Measurements from ENCODE around the gene LMNB1. TPM values are rescaled to one million over a fixed set of nuclear protein-coding genes. Genes with fewer than 3 reads are reported as not detected.
A peak's percentile ranks its signal among the peaks of the same experiment; 100 is the strongest.
"Not testable (repeated sequence)": the region's sequence is repeated elsewhere in the genome, so short reads cannot be mapped to it uniquely, and the experiment has no call there.

Gene LMNB1
- polyA plus RNA-seq, 1 donor from 2014 or later: 8.4 TPM

- Mint-ChIP-seq H3K4me1 (peaks cover 0 to 6% (median 0%) of the 10 kb centered on the region in 3 donors), H3K9me3 (no peaks in the 10 kb centered on the region), H3K4me3 (no peak overlapping the region), H3K27me3 (no peaks in the 10 kb centered on the region), H3K36me3 (peaks cover 10% of the 10 kb centered on the region), H3K27ac (peak overlapping the region in 1 of 3 donors; percentile 29)
These were observed 54.2 kb downstream of the LMNB1 start for GRCh38 chr5:126831156-126831555.

GRCh38 chr5:126836778-126837177, 59.8 kb downstream of the LMNB1 start:
- no peak overlapping the region for H3K4me3 Mint-ChIP-seq
- H3K9me3 Mint-ChIP-seq: no peaks in the 10 kb centered on the region
- H3K36me3 Mint-ChIP-seq: peaks cover 6% of the 10 kb centered on the region
- no peaks in the 10 kb centered on the region for H3K27me3 Mint-ChIP-seq
- H3K4me1 Mint-ChIP-seq: peaks cover 0 to 1% (median 0%) of the 10 kb centered on the region in 3 donors
- H3K27ac Mint-ChIP-seq: no peak overlapping the region

- Mint-ChIP-seq H3K27ac (no peak overlapping the region), H3K4me3 (no peak overlapping the region), H3K27me3 (no peaks in the 10 kb centered on the region), H3K36me3 (peaks cover 6% of the 10 kb centered on the region), H3K9me3 (no peaks in the 10 kb centered on the region), H3K4me1 (peaks cover 0 to 1% (median 0%) of the 10 kb centered on the region in 3 donors)
These were observed 60.3 kb downstream of the LMNB1 start for GRCh38 chr5:126837242-126837641.

DNA sequence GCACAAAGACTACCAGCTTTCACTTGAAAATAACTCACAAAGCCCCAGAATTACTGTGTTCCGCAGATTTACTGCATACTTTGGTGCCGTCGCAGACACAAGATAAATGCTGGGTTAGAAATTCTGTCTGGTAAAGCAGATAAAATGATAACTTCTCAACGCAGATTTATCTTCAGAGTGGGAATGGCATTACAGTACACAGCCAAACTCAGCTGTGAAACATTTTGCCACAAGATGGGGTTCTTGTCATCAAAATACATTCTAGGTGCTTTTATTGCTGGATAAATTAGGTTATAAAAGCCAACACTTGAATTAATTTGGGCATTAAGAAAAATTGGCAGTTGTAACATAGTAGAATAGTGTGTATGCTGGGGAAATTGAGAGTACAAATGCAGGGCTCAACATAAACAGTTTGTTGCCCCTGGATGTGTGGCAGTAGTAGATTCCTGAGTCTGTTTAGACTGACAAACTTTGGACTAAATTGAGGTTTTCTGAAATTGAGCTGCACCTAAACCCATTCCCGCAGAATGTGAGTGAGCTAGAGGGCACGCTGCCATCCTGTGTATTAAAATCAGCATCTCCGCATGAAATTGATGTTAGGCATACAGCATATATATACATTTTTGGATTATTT, 61.1 kb downstream of the LMNB1 start:
- H3K27ac Mint-ChIP-seq: no peak overlapping the region
- peaks cover 6% of the 10 kb centered on the region for H3K36me3 Mint-ChIP-seq
- no peak overlapping the region for H3K4me3 Mint-ChIP-seq
- peaks cover 0 to 1% (median 0%) of the 10 kb centered on the region in 3 donors for H3K4me1 Mint-ChIP-seq
- H3K9me3 Mint-ChIP-seq: no peaks in the 10 kb centered on the region
- H3K27me3 Mint-ChIP-seq: no peaks in the 10 kb centered on the region

- not testable (repeated sequence) for H3K36me3 Mint-ChIP-seq, H3K9me3 Mint-ChIP-seq, H3K27ac Mint-ChIP-seq, H3K4me3 Mint-ChIP-seq, H3K4me1 Mint-ChIP-seq, H3K27me3 Mint-ChIP-seq
These were observed 62.5 kb downstream of the LMNB1 start for GRCh38 chr5:126839407-126839806.

DNA sequence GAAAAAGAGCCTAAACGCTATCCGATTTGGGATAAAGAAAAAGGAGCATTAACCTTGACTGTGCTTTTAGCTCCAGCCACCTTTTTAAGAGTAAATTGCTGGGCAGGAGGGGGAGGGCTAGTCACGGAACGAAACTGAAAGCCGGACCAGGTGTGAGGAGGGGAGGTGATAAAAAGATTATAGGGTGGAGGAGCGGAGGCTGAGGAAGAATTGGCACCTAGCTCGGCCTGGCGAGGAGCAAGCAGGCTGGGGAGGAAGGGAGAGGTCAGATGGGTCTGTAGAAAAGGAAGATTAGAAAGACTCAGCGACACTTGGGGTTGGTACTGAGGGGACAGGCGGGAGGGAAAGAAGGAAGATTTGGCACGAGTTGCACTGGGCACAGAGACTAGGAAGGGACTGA, 66.4 kb downstream of the LMNB1 start:
- H3K36me3 Mint-ChIP-seq, H3K4me3 Mint-ChIP-seq, H3K9me3 Mint-ChIP-seq, H3K27me3 Mint-ChIP-seq: not testable (repeated sequence)
- Mint-ChIP-seq H3K27ac (peak overlapping the region in 1 of 3 donors; percentile 87), H3K4me1 (peaks cover 15 to 27% (median 23%) of the 10 kb centered on the region in 3 donors)

- H3K36me3 Mint-ChIP-seq, H3K27me3 Mint-ChIP-seq, H3K9me3 Mint-ChIP-seq: not testable (repeated sequence)
- peaks cover 21 to 30% (median 23%) of the 10 kb centered on the region in 3 donors for H3K4me1 Mint-ChIP-seq
- H3K4me3 Mint-ChIP-seq: peak overlapping the region in 3 of 4 donors; percentile 48 to 83 (median 55)
- peak overlapping the region; percentile 87 to 99 (median 94) for H3K27ac Mint-ChIP-seq
These were observed 68.6 kb downstream of the LMNB1 start for GRCh38 chr5:126845470-126846070.

- H3K27ac Mint-ChIP-seq: peak overlapping the region in 1 of 3 donors; percentile 99
- peaks cover under 1% of the 10 kb centered on the region for H3K36me3 Mint-ChIP-seq
- H3K9me3 Mint-ChIP-seq: no peaks in the 10 kb centered on the region
- H3K27me3 Mint-ChIP-seq: no peaks in the 10 kb centered on the region
- H3K4me1 Mint-ChIP-seq: peaks cover 21 to 34% (median 23%) of the 10 kb centered on the region in 3 donors
- H3K4me3 Mint-ChIP-seq: peak overlapping the region in 1 of 4 donors; percentile 55
These were observed 69.4 kb downstream of the LMNB1 start for GRCh38 chr5:126846344-126846743.

DNA sequence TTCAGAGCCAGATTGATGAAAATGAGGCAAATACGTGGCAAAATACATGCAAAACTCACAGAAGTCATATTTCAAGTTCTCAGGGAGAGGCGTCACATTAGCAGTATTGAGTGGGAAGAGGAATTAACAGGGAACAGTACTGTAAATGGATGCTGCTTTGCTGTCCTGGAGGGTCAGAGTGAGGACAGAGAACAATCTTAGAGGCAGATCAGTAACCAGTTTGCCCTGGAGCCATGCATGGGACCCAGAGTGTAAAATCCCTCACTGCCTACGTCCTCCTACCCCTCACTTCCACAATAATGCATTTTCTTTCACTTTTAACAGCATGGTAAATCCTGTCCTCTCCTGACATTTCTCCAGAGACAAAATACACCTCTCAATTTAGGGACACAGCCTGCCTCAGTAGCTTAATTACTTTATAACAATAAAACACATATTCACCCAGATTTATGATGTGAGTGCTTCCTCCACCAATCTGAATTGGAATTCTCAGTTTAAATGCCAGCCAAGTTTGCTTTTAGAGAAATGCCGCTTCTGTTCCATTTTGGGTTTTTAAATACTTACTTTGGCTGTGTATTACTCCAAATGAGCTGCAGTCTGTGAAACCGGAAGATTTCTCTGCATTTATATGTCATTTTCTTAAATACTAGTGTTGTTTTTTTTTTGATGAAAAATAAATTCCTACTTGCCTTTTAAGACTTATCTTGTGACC, 70.0 kb downstream of the LMNB1 start:
- Mint-ChIP-seq H3K4me3 (no peak overlapping the region), H3K4me1 (peaks cover 23 to 39% (median 27%) of the 10 kb centered on the region in 3 donors)

DNA sequence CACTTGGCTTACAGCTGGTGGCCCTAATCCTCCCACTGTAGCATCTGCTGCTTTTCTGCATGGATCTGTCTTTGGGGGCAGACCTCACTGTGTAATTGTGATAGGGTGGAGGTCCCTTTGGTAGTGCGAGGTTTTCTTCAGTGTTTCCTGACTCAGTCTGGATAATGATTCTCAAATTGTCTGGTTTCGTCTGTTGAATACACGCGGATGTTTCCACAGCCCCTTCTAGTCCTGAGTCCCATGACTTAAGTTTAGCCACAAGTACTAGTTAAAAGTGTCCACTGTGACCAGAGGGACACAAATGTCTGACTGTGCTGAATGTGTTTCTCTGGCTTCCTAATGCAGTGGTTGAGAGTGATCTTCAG, 70.5 kb downstream of the LMNB1 start:
- peak overlapping the region in 1 of 3 donors; percentile 2 for H3K27ac Mint-ChIP-seq

More for the DNA sequence above, 70.0 kb downstream of the LMNB1 start:
- Mint-ChIP-seq H3K27me3 (no peaks in the 10 kb centered on the region), H3K36me3 (peaks cover 2% of the 10 kb centered on the region), H3K9me3 (no peaks in the 10 kb centered on the region), H3K27ac (peak overlapping the region in 2 of 3 donors; percentile 2 to 40)

DNA sequence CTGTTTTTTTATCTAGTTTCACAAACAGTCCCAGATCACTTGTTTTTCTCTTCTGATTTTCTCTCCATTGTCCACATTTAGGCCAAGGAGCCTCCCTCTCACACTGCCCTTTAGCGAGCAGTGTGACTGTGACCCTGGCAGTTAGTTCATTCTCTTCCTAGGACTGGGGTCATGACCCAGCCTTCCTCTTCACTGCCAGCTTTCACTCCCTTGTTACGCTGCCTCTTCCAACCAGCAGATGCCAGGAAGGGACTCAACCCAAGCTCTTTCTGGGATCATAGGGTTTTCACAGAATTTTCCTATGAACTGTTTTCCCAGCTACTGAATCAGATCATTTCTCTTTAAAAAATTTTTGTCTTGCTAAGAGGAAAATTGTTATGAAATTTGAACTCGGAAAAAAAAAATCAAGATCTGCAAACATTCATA, 70.9 kb downstream of the LMNB1 start:
- H3K27me3 Mint-ChIP-seq: no peaks in the 10 kb centered on the region

More for the DNA sequence above, 70.5 kb downstream of the LMNB1 start:
- H3K36me3 Mint-ChIP-seq: peaks cover 4% of the 10 kb centered on the region
- peaks cover 29 to 45% (median 32%) of the 10 kb centered on the region in 3 donors for H3K4me1 Mint-ChIP-seq
- no peak overlapping the region for H3K4me3 Mint-ChIP-seq
- no peaks in the 10 kb centered on the region for H3K27me3 Mint-ChIP-seq
- no peaks in the 10 kb centered on the region for H3K9me3 Mint-ChIP-seq

GRCh38 chr5:126848253-126848652, 71.3 kb downstream of the LMNB1 start:
- no peaks in the 10 kb centered on the region for H3K27me3 Mint-ChIP-seq
- H3K4me1 Mint-ChIP-seq: peaks cover 35 to 53% (median 40%) of the 10 kb centered on the region in 3 donors
- H3K4me3 Mint-ChIP-seq: peak overlapping the region in 2 of 4 donors; percentile 13 to 67
- peak overlapping the region in 1 of 3 donors; percentile 81 for H3K27ac Mint-ChIP-seq
- no peaks in the 10 kb centered on the region for H3K9me3 Mint-ChIP-seq
- peaks cover 4% of the 10 kb centered on the region for H3K36me3 Mint-ChIP-seq

More for the DNA sequence above, 70.9 kb downstream of the LMNB1 start:
- H3K4me3 Mint-ChIP-seq: no peak overlapping the region
- H3K27ac Mint-ChIP-seq: peak overlapping the region in 1 of 3 donors; percentile 81
- peaks cover 31 to 49% (median 36%) of the 10 kb centered on the region in 3 donors for H3K4me1 Mint-ChIP-seq
- H3K9me3 Mint-ChIP-seq: no peaks in the 10 kb centered on the region
- peaks cover 4% of the 10 kb centered on the region for H3K36me3 Mint-ChIP-seq

GRCh38 chr5:126849101-126849678, 72.3 kb downstream of the LMNB1 start:
- peaks cover 42 to 55% (median 44%) of the 10 kb centered on the region in 3 donors for H3K4me1 Mint-ChIP-seq
- peaks cover 4% of the 10 kb centered on the region for H3K36me3 Mint-ChIP-seq
- H3K9me3 Mint-ChIP-seq: no peaks in the 10 kb centered on the region
- H3K27ac Mint-ChIP-seq: peak overlapping the region in 1 of 3 donors; percentile 58
- H3K4me3 Mint-ChIP-seq: no peak overlapping the region
- no peaks in the 10 kb centered on the region for H3K27me3 Mint-ChIP-seq

DNA sequence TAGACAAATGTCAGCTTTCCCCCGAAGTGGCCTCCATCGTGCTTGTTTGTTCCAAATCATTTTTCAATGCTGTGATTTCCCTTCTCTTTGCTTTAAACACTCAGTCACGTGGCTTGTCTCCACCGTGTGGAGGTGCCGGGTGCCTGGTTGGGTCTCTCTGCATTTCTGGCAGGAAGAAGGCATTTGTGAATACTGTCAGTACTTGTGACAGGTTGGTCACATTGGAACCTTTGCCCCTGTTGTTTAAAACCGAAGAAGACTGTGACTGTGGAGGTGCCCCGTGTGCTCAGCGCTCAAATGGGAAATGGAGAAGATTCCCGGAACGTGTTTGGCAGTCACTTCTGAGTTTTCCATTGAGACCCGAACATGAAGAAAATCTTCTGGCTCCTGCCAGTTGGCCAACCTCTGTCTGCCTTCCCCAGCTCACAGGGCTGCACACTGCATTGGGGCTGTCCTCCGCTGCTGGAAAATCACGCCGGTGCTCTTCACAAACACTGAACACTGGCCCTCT, 74.6 kb downstream of the LMNB1 start:
- no peaks in the 10 kb centered on the region for H3K9me3 Mint-ChIP-seq
- H3K27ac Mint-ChIP-seq: peak overlapping the region; percentile 68 to 98 (median 97)
- peaks cover 11% of the 10 kb centered on the region for H3K36me3 Mint-ChIP-seq
- peaks cover 32 to 46% (median 34%) of the 10 kb centered on the region in 3 donors for H3K4me1 Mint-ChIP-seq
- H3K4me3 Mint-ChIP-seq: peak overlapping the region in 2 of 4 donors; percentile 28 to 87
- no peaks in the 10 kb centered on the region for H3K27me3 Mint-ChIP-seq
